Measurements from ENCODE around the gene ERRFI1.

ERRFI1 gene

DNA sequence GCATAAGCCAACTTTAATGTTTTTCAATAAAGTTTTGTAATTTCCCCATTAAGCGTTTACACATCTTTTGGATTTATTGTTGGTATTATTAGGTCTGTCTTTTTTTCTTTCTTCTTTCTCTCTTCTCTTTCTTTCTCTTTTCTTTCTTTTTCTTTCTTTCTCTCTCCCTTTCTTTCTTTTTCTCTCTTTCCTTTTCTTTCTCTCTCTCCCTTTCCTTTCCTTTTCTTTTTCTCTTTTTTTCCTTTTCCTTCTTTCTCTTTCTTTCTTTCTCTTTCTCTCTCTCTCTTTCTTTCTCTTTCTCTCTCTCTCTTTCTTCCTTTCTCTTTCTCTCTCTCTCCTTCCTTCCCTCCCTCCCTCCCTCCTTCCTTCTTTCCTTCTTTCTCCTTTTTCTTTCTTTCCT, 31.3 kb downstream of the ERRFI1 start:
- H3K27ac ChIP-seq: no peak overlapping the region
- TF ChIP-seq, protein P1, sequence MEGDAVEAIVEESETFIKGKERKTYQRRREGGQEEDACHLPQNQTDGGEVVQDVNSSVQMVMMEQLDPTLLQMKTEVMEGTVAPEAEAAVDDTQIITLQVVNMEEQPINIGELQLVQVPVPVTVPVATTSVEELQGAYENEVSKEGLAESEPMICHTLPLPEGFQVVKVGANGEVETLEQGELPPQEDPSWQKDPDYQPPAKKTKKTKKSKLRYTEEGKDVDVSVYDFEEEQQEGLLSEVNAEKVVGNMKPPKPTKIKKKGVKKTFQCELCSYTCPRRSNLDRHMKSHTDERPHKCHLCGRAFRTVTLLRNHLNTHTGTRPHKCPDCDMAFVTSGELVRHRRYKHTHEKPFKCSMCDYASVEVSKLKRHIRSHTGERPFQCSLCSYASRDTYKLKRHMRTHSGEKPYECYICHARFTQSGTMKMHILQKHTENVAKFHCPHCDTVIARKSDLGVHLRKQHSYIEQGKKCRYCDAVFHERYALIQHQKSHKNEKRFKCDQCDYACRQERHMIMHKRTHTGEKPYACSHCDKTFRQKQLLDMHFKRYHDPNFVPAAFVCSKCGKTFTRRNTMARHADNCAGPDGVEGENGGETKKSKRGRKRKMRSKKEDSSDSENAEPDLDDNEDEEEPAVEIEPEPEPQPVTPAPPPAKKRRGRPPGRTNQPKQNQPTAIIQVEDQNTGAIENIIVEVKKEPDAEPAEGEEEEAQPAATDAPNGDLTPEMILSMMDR (conservative IDR thresholded peaks at IDR 0.05): no peak
- no peak for TF ChIP-seq ZFX (IDR thresholded peaks at IDR 0.05)

DNA sequence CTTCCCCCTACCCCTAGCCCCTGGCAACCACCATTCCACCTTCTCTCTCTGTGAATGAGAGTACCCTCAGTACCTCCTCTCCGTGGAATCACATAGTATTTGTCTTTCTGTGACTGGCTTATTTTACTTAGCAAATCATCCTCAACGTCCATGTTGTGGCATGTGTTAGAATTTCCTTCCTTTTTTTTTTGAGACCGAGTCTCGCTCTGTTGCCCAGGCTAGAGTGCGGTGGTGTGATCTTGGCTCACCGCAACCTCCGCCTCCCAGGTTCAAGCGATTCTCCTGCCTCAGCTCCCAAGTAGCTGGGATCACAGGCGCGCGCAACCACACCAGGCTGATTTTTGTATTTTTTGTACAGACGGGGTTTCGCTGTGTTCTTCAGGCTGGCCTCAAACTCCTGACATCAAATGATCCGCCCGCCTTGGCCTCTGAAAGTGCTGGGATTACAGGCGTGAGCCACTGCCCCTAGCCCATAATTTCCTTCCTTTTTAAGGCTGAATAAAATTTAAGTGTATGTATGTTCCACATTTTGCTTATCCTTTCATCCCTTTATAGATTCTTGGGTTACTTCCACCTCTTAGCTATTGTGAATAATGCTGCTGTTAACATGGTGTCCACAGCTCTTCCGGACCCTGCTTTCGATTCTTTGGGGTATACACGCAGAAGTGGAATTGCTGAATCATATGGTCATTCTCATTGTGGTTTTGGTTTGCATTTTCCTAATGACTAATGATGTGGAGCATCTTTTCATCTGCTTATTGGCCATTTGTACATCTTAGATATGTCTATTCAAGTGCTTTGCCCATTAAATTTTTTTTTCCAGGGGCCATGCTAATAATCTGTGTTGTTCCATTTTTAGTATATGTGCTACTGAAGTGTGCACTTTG, 32.3 kb downstream of the ERRFI1 start:
- no peak for TF ChIP-seq ZFX (IDR thresholded peaks at IDR 0.05)
- TF ChIP-seq, protein P1 (conservative IDR thresholded peaks at IDR 0.05): no peak
- no peak overlapping the region for H3K27ac ChIP-seq

DNA sequence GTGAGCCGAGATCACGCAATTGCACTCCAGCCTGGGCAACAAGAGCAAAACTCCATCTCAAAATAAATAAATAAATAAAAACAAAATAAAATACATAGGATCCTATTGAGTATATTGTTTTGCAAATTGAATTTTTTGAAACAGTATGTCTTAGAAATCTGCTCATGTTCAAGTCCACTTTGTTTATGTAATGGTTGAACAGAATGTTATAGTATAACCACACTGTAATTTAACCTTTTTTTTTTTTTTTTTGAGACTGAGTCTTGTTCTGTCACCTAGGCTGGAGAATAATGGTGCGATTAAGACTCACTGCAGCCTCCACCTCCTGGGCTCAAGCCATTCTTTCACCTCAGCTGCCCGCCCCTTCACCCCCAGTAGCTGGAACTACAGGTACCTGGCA, 33.2 kb downstream of the ERRFI1 start:
- no peak overlapping the region for H3K27ac ChIP-seq
- TF ChIP-seq, protein P1 (conservative IDR thresholded peaks at IDR 0.05): no peak
- TF ChIP-seq ZFX (IDR thresholded peaks at IDR 0.05): no peak

DNA sequence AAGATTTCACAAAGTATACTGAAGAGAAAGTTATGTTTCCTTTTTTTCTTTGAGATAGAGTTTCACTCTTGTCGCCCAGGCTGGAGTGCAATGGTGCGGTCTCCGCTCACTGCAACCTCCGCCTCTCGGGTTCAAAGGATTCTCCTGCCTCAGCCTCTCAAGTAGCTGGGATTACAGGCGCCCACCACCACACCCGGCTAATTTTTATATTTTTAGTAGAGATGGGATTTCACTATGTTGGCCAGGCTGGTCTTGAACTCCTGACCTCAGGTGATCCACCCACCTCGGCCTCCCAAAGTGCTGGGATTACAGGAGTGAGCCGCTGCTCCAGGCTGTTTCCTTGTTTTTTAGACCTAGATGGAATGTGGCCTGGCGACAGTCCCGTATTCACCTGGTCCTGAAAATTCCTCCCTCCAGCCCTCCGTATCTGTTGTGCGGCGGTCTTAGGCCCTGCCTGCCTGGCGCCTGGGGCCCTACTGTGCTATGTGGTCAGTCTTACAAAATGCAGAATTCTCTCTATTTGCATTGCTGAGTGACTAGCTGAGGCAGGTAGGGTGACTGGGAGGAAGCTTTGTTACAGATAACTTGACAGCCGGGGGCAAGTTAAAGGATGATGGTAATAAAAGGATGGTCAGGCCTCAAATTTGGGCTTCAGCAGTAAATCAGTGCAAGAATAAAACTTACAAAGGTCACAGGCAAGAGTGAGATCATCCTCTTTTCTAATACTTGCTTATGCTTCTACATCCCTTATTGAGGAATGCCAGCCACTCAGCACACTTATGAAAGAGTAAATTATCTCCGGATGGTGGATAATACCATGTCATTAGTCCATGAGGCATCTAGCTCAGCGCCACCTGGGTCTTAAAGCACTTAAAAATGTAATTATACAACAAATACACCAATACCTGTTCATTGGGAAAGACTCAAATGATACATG, 34.3 kb downstream of the ERRFI1 start:
- TF ChIP-seq, protein P1 (conservative IDR thresholded peaks at IDR 0.05): no peak
- no peak for TF ChIP-seq ZFX (IDR thresholded peaks at IDR 0.05)

DNA sequence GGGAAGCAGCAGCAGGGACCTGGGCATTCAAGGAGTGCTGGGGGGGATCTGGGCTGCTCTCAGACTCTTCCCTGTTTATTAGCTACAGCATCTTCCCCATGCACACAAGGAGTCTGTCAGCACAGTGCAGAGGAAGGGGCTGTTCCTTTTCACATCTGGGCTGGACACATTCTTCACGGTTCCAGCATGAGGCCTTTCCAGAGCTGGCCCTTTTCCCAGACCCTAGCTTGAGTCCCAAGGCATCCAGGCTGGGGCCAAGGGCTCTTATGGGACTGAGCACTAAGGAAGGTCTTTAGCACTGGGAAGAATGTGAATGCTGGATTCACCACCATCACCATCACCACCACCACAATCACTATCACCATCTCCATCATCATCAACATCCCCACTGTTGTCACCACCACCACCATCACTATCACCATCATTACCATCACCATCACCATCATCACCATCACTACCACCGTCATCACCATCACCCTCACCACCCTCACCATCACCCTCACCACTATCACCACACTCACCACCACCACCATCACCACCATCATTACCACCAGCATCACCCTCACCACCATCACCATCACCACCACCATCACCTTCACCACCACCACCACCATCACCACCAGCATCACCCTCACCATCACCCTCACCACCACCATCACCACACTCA, 36.2 kb downstream of the ERRFI1 start:
- TF ChIP-seq, protein P1 (conservative IDR thresholded peaks at IDR 0.05): no peak
- no peak for TF ChIP-seq ZFX (IDR thresholded peaks at IDR 0.05)
- no peak overlapping the region for H3K27ac ChIP-seq

More for the DNA sequence above, 34.3 kb downstream of the ERRFI1 start:
- no peak overlapping the region for H3K27ac ChIP-seq

DNA sequence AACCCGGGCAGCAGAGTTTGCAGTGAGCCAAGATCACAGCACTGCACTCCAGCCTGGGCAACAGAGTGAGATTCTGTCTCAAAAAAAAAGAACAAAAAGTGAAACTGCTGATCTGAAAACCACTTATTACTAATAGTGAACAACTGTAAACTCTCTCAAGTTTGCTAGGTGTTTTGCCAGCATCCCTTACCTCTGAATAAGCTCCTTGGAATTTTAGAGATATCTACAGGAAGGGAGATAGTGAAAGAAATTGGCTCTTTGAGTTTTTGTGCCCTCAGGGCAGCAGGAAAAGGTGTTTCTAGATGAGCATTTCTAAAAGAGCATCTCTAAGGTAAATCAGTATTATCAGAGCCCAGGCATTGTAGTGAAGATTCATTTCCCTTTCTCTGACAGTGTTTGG, 37.5 kb downstream of the ERRFI1 start:
- TF ChIP-seq ZFX (IDR thresholded peaks at IDR 0.05): no peak
- TF ChIP-seq, protein P1 (conservative IDR thresholded peaks at IDR 0.05): no peak
- H3K27ac ChIP-seq: peak overlapping the region; percentile 7; the same call in 1 of the 2 replicates

Measured in C4-2B (cell line).